ENCODE data around the gene WDPCP. TPM values are rescaled to one million over a fixed set of nuclear protein-coding genes. Genes with fewer than 3 reads are reported as not detected.

The WDPCP gene
- total and polyA plus RNA-seq, 2 donors (not counting 1 experiment from before 2014, with no cell fraction given) = 5.6 to 22.8 TPM

DNA sequence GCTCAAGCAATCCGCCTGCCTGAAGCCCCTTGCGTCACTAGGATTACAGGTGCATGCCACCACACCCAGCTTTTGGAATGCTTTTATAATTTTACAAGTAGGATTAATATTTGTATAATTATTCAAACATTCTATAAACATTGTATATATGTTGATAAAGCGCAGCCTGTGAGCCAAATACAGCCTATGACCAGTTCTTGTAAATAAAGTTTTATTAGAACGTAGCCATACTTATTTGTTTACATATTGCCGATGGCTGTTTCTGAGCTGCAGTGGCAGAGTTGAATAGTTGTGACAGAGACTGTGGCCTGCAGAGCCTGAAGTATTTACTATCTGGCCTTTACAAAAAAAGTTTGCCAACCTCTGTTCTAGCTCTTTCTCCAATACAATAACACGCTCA lies 305.0 kb downstream of the WDPCP start:
- no peaks in the 10 kb centered on the region for H3K4me1 Mint-ChIP-seq
- Histone ChIP-seq H3K4me2 (replicated peaks; ENCODE audit: low read depth, low read length, poor library complexity, severe bottlenecking) (no peak overlapping the region), H2AFZ (ENCODE audit: insufficient read depth, low read depth, low read length, poor library complexity, severe bottlenecking) (no peak overlapping the region), H3K36me3 (replicated peaks in 1 of 2; ENCODE audit: control extremely low read depth in 1 of 2, control insufficient read depth in 1 of 2, extremely low read depth in 1 of 2, insufficient read depth in 2 of 2, low read length in 1 of 2) (no peaks in the 10 kb centered on the region), H3K79me2 (ENCODE audit: control insufficient read depth, insufficient read depth, low read length) (no peaks in the 10 kb centered on the region), H3K9ac (ENCODE audit: low read length) (no peak overlapping the region), H3K4me1 (ENCODE audit: control insufficient read depth in 2 of 2, insufficient read depth in 2 of 2, low read length in 2 of 2) (no peaks in the 10 kb centered on the region), H4K20me1 (ENCODE audit: control insufficient read depth, insufficient read depth, low read length, poor library complexity, severe bottlenecking) (no peaks in the 10 kb centered on the region), H3K27me3 (replicated peaks in 1 of 4; ENCODE audit: control extremely low read depth in 1 of 4, control insufficient read depth in 3 of 4, insufficient read depth in 4 of 4, low read length in 3 of 4) (no peaks in the 10 kb centered on the region), H3K27ac (ENCODE audit: low read length in 2 of 2) (no peak overlapping the region), H3K9me3 (ENCODE audit: control extremely low read depth in 1 of 3, control insufficient read depth in 2 of 3, insufficient read depth in 1 of 3, low read length in 2 of 3) (peaks cover 2 to 19% (median 11%) of the 10 kb centered on the region in 3 donors), H3K4me3 (ENCODE audit: control extremely low read depth in 1 of 5, extremely low read depth in 1 of 5, insufficient read depth in 1 of 5, low read depth in 2 of 5, low read length in 4 of 5) (no peak overlapping the region)
- TF ChIP-seq, protein P1, sequence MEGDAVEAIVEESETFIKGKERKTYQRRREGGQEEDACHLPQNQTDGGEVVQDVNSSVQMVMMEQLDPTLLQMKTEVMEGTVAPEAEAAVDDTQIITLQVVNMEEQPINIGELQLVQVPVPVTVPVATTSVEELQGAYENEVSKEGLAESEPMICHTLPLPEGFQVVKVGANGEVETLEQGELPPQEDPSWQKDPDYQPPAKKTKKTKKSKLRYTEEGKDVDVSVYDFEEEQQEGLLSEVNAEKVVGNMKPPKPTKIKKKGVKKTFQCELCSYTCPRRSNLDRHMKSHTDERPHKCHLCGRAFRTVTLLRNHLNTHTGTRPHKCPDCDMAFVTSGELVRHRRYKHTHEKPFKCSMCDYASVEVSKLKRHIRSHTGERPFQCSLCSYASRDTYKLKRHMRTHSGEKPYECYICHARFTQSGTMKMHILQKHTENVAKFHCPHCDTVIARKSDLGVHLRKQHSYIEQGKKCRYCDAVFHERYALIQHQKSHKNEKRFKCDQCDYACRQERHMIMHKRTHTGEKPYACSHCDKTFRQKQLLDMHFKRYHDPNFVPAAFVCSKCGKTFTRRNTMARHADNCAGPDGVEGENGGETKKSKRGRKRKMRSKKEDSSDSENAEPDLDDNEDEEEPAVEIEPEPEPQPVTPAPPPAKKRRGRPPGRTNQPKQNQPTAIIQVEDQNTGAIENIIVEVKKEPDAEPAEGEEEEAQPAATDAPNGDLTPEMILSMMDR (IDR thresholded peaks at IDR 0.05) = no peak
- no peak for TF ChIP-seq EZH2 (IDR thresholded peaks at IDR 0.05; ENCODE audit: borderline replicate concordance, insufficient read depth, low read depth, low read length, poor library complexity, severe bottlenecking)
- no peak for DNase-seq
- ChIA-PET POLR2A (no interaction called here), CTCF (no interaction called here)
- no peaks in the 10 kb centered on the region for H3K27me3 Mint-ChIP-seq
- intact Hi-C loops (cut with micrococcal nuclease) = no loop called here
- H3K4me3 Mint-ChIP-seq = no peak overlapping the region
- H3K9me3 Mint-ChIP-seq (ENCODE audit: insufficient read depth) = peaks cover 28% of the 10 kb centered on the region
- no peak for ATAC-seq (ENCODE audit: low read depth)
- WGBS (ENCODE audit: insufficient coverage) = no CpG with 5 or more reads among the region's 6 CpGs
- no peak overlapping the region for H3K27ac Mint-ChIP-seq

DNA sequence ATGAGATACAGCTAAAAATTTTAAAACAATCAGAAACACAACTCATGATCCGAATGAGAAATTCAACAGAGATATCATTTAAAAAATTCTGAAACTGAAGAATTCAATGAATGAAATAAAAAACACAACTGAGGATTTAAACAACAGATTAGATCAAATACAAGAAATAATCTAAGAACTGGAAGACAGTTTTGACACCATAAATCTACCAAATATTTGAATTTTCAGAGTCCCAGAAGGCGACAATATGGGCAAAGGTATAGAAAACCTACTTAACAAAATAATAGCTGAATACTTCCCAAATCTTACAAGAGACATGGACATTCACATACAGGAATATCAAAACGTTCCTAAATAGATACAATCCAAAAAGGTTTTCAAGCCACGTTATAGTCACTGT lies 315.7 kb downstream of the WDPCP start:
- intact Hi-C loops (cut with micrococcal nuclease) = no loop called here
- TF ChIP-seq EZH2 (IDR thresholded peaks at IDR 0.05; ENCODE audit: borderline replicate concordance, insufficient read depth, low read depth, low read length, poor library complexity, severe bottlenecking) = no peak
- TF ChIP-seq, protein P1 (IDR thresholded peaks at IDR 0.05) = no peak
- CTCF ChIA-PET = no interaction called here
- Histone ChIP-seq H3K36me3 (replicated peaks in 1 of 2; ENCODE audit: control extremely low read depth in 1 of 2, control insufficient read depth in 1 of 2, extremely low read depth in 1 of 2, insufficient read depth in 2 of 2, low read length in 1 of 2) (no peaks in the 10 kb centered on the region), H3K4me1 (ENCODE audit: control insufficient read depth in 2 of 2, insufficient read depth in 2 of 2, low read length in 2 of 2) (no peaks in the 10 kb centered on the region), H2AFZ (ENCODE audit: insufficient read depth, low read depth, low read length, poor library complexity, severe bottlenecking) (no peak overlapping the region), H3K9ac (ENCODE audit: low read length) (no peak overlapping the region), H3K9me3 (ENCODE audit: control extremely low read depth in 1 of 3, control insufficient read depth in 2 of 3, insufficient read depth in 1 of 3, low read length in 2 of 3) (peaks cover 5 to 28% (median 16%) of the 10 kb centered on the region in 3 donors), H3K27ac (ENCODE audit: low read length in 2 of 2) (no peak overlapping the region), H3K27me3 (replicated peaks in 1 of 4; ENCODE audit: control extremely low read depth in 1 of 4, control insufficient read depth in 3 of 4, insufficient read depth in 4 of 4, low read length in 3 of 4) (no peaks in the 10 kb centered on the region), H3K4me2 (replicated peaks; ENCODE audit: low read depth, low read length, poor library complexity, severe bottlenecking) (no peak overlapping the region), H3K4me3 (ENCODE audit: control extremely low read depth in 1 of 5, extremely low read depth in 1 of 5, insufficient read depth in 1 of 5, low read depth in 2 of 5, low read length in 4 of 5) (no peak overlapping the region), H4K20me1 (ENCODE audit: control insufficient read depth, insufficient read depth, low read length, poor library complexity, severe bottlenecking) (no peaks in the 10 kb centered on the region), H3K79me2 (ENCODE audit: control insufficient read depth, insufficient read depth, low read length) (peaks cover 11% of the 10 kb centered on the region)
- Mint-ChIP-seq H3K27ac (no peak overlapping the region), H3K27me3 (no peaks in the 10 kb centered on the region), H3K9me3 (ENCODE audit: insufficient read depth) (peaks cover 20% of the 10 kb centered on the region), H3K4me1 (no peaks in the 10 kb centered on the region), H3K4me3 (no peak overlapping the region)
- 71% methylated on average over 1 of the region's 4 CpGs for WGBS (ENCODE audit: insufficient coverage)
- DNase-seq (no peak), ATAC-seq (ENCODE audit: low read depth) (no peak)
- POLR2A ChIA-PET = no interaction called here

All from B cell (primary cell).